Measurements from ENCODE around the gene TNFRSF18.
A peak's percentile ranks its signal among the peaks of the same experiment; 100 is the strongest.

Gene TNFRSF18

DNA sequence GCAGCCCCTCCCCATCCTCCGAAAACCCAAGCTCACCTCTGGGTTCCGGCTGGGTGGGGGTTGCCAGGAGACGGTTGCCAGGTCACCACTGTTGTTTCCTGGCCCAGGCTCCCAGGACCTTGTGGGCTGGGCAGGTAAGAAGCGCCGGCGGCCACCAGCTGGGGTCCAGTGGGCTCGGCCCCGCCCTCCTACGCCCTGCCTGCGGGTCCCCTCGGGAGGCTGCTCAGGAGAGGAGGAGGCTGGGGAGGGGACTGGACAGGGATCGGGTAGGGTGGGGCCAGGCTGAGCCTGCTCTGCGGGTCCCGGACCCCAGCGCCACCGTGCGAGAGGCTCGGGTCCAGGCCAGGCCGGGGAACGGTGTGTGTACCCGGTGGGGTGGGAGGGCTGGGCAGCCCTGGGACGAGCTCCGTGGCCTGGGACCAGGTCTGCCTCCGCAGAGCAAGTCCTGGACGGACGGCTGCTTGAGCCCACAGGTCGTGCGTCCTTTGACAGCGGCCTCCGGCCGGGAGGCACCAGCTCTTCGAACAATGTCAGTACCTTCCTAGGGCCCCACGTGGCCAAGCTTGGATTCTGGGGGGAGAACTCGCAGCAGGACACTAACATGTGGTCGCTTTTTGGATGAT is 32.5 kb downstream of the TNFRSF18 start, which contains the start of gene TTLL10:
TTLL10 (plus strand) TSS at position 88 of the 623 bp plus-strand sequence. CDS start 5,336 bp downstream, outside the sequence.
- no peak for DNase-seq

- no peak for DNase-seq
These were observed 33.2 kb downstream of the TNFRSF18 start for GRCh38 chr1:1173061-1173792.

GRCh38 chr1:1171546-1172340 is 34.6 kb downstream of the TNFRSF18 start:
- DNase-seq: no peak

DNA sequence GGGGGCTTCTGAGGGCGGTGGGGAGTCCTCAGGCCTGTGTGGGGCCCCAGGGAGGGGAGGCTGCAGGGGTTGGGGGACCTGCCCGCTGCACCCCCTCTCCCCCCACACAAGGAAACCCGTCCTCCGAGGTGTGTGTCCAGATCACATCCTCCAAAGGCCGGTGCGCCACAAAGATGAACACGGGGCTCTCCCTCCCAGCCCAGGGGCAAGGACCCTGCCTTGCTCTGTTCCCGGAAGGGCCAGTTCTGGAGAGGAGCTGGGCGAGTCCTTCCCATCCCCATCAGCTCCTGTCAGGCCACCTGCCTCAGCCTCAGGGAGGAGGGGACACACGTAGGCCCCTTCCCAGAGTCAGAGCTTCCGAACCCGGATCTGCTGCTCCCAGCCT is 35.2 kb downstream of the TNFRSF18 start:
- DNase-seq: no peak

GRCh38 chr1:1170215-1171091 is 35.9 kb downstream of the TNFRSF18 start:
- no peak for DNase-seq

DNA sequence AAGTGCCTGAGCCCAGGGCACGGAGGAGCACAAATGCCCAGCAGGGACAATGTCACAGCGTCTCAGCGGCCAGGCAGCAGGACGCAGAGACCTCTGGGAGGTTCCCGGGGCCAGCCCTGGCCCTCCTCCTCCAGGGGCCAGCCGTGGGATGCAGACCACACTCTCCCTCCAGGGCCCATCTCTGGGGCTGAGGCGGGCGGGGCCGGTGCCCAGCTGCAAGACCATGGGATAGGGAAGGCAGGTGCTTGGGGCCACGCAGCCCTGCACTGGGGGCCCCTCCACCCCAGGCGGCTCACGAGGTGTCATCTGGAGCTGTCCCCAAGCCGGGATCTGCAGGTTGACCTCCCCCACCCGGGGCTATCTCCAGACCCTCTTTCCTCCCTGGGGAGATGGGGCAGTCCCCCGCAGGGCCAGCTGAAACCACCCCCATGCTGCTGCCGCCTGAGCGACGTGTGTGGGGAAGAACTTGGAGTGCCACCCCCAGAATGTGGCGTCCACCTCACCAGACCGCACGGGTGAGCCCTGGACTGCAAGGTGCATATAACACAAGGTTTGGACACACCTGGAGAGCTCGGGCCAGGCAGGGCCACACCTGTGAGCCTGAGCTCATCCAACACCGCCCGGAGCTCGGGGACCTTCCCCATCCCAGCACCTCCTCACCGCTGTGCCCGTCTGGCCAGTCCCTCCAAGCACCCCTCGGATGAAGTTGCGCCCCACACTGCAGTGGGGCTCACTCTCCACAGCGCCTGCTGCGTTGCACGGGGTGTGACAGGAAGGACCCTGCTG is 36.8 kb downstream of the TNFRSF18 start:
- no peak for DNase-seq

DNA sequence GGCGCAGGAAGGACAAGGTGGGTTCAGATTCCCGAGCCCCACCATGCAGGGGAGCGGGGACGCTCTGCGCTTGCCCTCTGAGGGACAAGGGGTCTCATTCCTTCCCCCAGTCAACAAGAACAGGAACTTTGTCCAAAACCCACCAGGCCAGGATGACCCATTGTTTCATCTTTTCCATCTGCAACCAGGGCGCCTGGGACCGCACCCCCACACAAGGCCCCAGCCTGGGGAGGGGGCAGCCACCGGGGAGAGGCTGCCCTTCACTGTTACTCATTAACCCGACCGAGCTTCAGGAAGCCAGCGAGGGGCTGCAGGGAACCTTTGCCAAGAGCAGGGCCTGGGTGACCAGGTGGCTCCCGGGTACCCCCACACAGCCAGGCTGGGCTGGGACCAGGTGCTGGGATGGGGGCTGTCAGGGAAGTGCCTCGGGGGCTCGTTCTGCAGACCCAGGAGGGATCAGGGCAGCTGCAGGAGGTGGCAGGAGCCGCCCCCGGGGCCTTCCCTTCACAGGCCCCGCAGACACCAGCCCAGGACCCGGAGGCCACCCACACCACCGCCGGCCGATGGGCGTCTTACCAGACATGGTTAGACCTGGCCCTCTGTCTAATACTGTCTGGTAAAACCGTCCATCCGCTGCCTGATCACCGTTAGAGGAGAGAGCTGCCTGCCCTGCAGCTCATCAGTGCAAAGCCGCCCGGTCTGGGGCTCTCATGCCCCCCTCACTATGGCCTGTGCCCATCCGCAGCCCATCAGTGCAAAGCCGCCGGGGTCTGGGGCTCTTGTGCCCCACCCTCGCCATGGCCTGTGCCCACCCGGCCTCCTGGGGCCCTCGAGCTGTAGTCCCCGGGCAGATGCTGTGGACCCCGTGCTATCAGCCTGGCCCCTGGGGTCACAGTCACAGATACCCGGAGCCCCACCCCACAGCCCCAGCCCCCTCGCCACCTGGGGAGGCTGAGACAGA is 37.7 kb downstream of the TNFRSF18 start:
- no peak for DNase-seq

- no peak for DNase-seq
These were observed 38.4 kb downstream of the TNFRSF18 start for GRCh38 chr1:1167841-1168450.

- no peak for DNase-seq
These were observed 39.0 kb downstream of the TNFRSF18 start for GRCh38 chr1:1167398-1167821.

DNA sequence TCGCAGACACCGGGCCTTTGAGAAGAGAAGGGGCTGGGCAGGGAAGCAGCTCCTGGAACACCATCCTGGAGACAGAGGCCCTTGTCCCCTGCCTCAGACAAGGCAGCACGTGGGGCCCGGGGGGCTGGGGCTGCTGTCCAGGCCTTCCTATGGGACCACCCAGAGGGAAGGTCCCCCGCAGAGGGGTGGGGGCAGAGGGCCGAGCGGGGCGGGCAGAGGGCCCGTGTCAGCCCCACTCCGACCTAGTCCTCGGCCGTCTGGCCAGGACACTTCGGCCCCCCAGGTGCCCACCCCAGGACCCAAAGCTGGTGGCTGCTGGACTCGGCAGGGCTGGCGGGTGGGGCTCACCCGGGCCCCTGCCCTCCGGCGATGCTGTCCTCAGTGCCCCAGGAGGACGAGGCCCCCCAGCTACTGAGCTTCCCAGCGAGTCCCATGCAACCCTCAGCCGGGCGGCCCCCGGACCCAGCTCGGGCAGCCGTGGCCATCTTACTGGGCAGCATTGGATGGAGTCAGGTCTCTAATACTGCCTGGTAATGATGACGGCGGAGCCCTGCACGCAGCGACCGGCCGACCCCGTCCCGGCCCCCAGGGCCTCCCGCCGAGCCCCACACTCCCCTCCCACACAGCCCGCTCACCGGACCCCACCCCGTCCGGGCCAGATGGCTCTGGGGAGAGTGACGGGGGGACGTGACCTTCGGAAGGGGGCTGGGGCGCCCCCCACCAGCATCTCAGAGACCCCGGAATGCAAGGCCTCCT is 39.6 kb downstream of the TNFRSF18 start:
- no peak for DNase-seq

DNA sequence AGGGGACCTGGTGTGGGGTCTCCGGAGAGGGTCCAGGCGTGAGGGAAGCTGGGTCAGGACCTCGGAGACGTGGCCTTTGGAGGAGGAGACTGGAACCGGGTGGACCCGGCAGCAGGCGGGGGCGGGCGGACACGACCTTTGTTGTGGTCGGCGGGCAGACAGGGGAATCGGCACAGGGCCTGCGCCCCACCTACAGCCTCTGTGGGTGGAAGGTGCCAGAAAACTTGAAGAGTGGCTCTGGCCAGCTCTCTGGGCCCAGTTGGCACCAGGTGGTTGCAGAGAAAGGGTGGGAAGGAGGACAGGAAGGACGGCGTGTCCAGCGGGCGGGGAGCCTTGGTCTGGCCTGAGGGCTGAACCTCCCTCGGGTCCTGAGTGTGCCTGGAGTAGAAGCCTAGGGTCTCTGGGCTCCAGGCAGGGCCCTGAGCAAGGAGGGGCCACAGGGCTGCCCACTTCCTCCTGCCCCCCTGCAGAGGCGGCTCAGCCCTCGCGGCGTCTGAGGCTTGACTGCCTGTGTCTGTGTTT is 40.4 kb downstream of the TNFRSF18 start:
- DNase-seq: no peak

- no peak for DNase-seq
These were observed 40.9 kb downstream of the TNFRSF18 start for GRCh38 chr1:1165485-1165884.

DNA sequence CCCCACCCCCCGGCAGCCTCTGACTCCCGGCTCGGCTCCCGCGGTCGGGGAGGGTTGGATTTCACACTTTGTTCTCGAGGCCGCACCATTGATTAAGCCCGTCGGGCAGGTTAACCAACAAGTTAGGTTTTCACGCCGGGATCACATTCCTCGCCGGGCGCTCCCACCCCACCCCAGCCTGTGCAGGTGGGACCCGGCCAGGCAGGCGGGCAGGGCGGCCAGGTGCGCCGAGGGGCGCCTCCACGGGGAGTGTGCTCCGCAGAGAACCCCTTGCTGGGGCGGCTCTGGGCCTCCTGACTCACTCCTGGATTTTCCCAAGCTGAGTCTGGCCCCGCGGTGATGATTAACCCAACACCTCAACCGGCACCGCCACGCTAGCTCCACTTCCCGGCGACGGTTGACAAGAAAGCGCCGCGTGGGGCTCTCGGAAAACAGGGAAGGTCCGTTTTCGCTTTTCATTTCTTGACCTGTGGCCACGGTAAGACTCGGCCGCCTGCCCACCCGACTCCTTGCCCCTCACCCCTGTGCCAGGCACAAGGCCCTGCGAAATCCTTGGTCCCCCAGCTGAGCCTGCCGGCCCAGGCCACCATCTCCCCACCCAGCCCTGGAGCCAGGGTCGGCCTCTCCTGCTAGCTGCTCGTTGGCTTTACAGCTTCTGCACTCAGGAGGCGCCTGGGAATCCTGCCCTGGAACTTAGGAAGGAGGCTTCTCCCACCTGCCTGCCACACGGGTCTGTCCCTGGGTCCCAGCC is 41.5 kb downstream of the TNFRSF18 start:
- no peak for DNase-seq

DNA sequence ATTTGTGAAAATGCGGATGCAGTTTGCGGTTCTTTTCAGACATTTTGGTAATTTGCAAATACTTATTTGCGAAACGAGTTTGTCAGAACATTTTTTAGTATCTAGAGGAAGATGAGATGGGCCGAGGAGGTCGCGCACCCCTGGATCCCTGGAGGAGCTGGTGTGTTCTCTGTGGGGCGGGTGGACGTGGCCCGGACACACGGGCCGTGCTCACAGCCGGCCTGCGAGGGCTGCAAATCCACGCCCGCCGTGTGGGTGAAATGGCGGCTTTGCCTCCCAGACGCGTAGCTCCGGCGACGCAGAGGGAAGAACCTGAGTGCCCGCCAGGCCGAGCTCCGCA is 42.1 kb downstream of the TNFRSF18 start:
- DNase-seq: no peak

DNA sequence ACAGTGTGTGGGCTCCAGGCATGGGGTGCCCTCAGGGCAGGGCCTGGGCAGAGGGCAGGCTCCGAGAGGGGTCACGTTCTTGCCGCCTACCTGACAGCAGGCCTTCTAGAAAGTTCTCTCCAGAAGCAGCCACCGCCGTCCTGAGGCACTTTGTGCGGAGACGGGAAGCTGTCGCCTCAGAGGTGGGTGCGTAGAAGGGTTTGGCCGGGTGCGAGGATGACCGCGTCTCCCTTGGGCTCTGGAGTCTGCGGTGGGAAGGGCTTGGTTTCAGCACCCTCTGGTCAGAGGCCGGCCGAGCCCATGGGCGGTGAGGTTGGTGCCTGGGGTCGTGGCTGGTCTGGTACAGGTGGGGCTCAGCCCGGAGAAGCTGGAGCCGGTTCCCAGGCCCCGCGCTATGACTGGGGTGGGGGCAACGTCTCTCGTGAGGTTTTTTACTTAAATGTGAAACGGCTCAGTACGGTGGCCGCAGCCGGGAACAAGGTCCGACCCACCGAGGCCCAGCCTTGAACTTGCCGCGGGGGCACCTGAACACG is 42.8 kb downstream of the TNFRSF18 start:
- no peak for DNase-seq

GRCh38 chr1:1162597-1163537 is 43.5 kb downstream of the TNFRSF18 start:
- peak; percentile 76 for DNase-seq

GRCh38 chr1:1161683-1162079 is 44.7 kb downstream of the TNFRSF18 start:
- no peak for DNase-seq
